HuH-7 (cell line): ENCODE measurements around the gene COL18A1.

Source experiments
- DNase-seq: peaks from one replicate; pipeline ENCODE4 v3.0.0; 2011; ENCODE audit warnings: low spot score

The COL18A1 gene

GRCh38 chr21:45383111-45383614 is 21.8 kb upstream of the COL18A1 start:
- no peak for DNase-seq

- no peak for DNase-seq
Observed at GRCh38 chr21:45383615-45384201, 21.3 kb upstream of the COL18A1 start.

- no peak for DNase-seq
Observed at GRCh38 chr21:45384656-45385548, 20.1 kb upstream of the COL18A1 start.

DNA sequence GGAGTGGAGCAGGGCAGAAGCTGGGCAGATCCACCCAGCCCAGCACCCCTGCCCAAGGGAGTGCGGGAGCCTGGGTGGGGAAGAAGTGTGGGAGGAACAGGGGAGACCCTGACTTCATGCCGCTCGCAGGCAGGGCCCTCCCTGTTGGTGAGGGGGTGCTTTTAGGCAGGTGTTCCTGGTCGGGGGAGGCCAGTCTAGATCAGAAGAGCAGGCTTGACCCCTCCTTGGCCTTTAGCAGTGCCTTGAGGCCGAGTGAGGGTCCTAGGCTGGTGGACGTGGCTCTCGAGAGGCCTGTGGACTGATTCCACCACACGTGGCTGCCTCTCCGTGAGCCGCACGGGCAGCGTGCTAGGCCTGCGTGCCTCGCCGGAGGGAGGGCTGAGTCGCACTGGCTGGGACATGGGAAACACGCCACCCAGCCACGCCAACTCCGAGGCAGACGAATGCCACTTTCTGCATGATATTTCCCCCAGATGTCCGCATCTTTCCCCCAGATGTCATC is 19.4 kb upstream of the COL18A1 start:
- no peak for DNase-seq

- DNase-seq: no peak
Observed at GRCh38 chr21:45386336-45386727, 18.6 kb upstream of the COL18A1 start.

- no peak for DNase-seq
Observed at GRCh38 chr21:45386728-45387371, 18.1 kb upstream of the COL18A1 start.

GRCh38 chr21:45387506-45387905 is 17.5 kb upstream of the COL18A1 start:
- DNase-seq: no peak

GRCh38 chr21:45388011-45388521 is 16.9 kb upstream of the COL18A1 start:
- no peak for DNase-seq

- no peak for DNase-seq
Observed at GRCh38 chr21:45388611-45389296, 16.2 kb upstream of the COL18A1 start.

DNA sequence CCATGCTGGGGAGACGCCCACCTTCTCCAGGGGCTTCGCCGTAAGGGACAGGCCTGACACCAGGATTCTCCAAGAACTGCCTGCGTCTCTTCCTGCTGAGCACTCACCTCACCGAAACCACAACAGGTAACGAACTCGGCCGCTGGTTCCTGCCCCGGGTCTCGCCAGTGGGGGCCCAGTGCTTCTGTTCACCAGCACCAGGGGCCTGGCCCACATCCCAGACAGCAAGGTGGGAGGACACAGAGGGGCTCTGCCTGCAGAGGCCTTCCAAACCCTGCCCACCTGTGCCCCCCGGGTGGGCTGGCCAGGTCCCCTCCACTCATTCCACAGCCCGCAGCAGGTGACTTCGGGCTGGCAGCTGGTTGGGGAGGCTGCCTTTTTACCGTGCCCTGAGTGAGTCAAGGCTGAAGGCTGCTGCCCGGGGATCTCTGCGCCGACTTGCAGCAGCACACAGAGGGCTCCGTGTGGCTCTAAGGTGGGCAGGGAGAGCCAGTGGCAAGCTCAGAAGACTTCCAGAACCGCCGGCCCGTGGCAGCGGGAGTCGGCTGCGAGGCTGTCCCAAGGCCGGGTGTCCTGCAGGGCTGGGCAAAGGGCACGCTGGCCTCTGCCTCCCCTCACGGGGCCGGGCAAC is 14.7 kb upstream of the COL18A1 start:
- no peak for DNase-seq

DNA sequence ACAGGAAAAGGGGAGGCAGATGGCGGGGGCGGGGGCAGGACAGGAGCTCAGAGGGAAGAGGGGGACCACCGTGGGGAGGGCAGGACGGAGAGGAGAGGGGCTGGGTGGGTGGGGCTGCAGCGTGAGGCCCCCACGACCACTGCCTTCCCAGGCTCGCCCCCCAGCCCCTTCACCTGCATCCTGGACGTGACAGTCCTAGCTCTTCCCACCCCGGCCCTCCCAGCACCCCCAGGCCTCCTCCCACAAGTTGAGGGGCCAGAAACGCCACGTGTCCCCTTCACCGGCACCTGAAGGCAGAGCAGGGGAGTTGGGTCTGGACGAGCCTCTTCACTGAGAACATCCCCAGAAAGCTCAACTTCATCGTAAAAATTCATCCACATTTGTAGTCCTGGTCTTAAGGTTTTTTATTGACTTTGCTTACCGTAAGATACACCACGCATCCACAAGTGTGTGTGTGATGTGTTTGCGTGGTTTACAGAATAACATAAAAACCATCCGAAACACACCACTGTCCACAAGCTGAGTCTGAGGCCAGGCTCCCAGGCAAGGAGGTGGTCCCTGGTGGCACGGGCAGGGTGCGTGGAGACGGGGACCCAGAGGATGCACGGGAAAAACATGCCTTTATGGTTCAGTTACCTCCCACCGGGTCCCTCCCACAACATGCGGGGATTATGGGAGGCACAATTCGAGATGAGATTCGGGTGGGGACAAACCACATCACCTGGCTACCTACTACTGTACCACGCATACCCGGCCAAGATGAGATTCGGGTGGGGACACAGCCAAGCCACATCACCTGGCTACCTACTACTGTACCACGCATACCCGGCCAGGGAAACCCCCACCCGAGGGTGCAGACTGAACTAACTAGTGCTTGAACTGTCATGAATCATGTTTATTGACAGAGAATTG is 13.9 kb upstream of the COL18A1 start:
- DNase-seq: no peak

GRCh38 chr21:45391743-45392572 is 13.0 kb upstream of the COL18A1 start:
- DNase-seq: no peak

- no peak for DNase-seq
Observed at GRCh38 chr21:45392573-45392971, 12.4 kb upstream of the COL18A1 start.

DNA sequence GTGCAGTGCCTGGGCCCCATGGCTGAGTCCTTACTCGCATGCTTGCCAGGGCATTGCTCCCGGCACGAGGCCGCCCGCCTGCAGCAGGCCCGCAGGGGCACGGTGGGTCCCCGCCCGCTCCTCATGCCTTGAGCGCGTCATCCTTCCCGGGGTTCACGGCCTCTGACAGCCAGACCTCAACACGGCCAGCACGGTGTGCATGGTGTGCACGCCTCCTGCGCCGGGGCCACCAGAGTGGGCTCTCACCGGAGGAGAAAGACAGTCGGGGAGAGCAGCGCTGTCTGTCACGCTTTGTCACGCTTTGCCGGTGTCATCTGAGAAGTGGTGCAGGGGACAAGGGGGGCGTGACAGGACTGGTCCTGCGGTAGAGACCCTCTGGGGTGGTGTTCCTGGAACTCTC is 11.9 kb upstream of the COL18A1 start:
- DNase-seq: no peak

DNA sequence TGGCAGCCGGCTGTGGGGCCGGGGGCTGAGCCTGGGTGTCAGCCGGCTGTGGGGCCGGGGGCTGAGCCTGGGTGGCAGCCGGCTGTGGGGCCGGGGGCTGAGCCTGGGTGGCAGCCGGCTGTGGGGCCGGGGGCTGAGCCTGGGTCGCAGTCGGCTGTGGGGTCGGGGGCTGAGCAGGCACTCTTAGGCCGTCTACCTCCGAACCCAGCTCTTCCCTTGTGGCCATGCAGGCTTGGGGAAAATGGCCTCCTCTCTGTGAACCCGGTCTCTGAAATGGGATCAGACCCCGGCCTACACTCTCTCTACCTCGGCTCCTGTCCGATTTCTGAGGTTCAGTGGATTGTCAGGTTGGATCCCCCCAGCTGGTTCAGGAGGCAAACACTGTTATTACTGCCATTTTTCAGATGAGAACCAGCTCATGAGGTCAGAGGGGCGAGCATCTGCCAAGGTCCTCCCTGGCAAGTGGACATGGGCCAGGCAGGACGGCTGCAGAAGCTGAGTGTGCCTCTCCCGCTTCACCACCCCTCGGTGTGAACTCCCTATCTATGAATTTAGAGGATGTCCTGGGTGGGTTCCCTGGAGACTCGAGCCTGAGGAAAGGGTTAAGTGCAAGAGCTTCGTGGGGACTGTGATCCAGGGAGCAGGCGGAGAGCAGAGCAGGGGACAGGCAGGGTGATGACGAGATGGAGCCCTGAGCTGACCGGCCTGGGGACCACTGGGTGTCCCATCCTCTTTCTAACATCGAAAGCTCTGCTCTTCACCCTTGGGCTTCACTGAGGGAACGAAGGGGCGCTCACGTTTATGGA is 10.9 kb upstream of the COL18A1 start:
- no peak for DNase-seq

- DNase-seq: no peak
Observed at GRCh38 chr21:45396620-45396995, 8.4 kb upstream of the COL18A1 start.

GRCh38 chr21:45397381-45397780 is 7.6 kb upstream of the COL18A1 start:
- DNase-seq: no peak

DNA sequence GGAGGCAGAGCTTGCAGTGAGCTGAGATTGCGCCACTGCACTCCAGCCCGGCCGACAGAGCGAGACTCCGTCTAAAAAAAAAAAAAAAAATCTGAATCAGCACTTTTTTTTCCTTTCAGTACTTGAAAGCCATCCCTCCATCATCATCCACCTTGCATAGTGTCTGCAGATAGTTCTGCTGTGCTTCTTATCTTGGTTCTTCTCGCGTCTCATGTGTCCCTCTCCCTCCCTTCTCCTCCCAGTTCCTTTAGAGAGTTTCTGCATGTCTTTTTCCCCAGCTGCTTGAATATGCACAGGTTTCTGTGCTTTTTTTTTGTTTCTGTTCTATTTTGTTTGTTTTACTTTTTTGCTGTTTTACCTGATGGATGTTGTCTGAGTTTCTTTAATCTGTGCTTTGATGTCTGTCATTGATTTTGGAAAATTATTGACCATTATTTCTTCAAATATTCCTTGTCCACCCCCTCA is 3.9 kb upstream of the COL18A1 start:
- no peak for DNase-seq
